NCI-H1436 (cell line): ENCODE measurements around the gene ADCY7.
A peak's percentile ranks its signal among the peaks of the same experiment; 100 is the strongest.
"Not testable (repeated sequence)": the region's sequence is repeated elsewhere in the genome, so short reads cannot be mapped to it uniquely, and the experiment has no call there.

Experiments
- DNase-seq: peaks from one replicate; lab custom pipeline; 2025; lab: John Stamatoyannopoulos, UW

Gene ADCY7

DNA sequence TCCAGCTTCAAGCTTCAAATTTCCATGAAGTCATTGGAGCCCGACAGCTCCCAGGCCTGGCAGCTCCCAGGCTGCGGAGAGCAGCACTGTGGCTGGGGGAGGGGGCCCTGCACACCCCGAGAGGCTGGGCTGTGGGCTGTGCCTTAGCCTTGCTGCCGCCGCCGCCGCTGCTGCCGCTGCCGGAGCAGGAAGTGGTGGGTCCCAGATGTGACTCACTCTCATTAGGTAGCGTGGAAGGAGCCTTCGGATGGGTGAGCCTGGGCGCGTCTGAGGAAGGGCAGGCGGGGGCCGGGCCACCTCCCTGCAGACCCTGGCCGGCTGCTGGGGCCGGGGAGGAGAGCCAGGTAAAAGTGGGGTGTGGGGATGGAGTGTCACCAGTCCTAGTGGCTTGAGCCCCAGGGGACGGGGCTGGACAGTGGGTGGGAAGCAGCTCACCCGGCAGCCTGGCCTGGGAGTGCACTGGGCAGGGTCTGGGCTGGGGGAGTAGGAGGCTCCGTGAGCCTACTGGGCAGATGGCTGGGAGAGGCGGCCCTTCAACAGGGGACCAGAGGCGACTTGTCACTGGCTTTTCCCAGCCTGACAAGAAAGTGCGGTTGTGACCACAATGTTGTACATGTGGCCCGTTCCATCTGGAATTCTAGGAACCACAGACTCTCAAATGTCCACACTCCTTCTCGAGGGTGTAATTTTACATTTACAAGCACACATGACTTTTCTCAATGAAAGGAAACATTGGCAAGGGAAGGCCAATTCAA lies at the start of gene ADCY7:
Gene ADCY7 (plus strand): TSS at position 215 of the 755 bp plus-strand sequence. CDS start 21,629 bp downstream, outside the sequence.
- DNase-seq, result no peak

- no peak for DNase-seq
Measured at GRCh38 chr16:50219402-50219975, 46.9 kb upstream of the ADCY7 start.

GRCh38 chr16:50224286-50224685 lies 42.1 kb upstream of the ADCY7 start:
- no peak for DNase-seq

GRCh38 chr16:50227120-50227519 lies 39.2 kb upstream of the ADCY7 start:
- DNase-seq, result no peak

- no peak for DNase-seq
Measured at GRCh38 chr16:50227665-50228064, 38.7 kb upstream of the ADCY7 start.

- no peak for DNase-seq
Measured at GRCh38 chr16:50228364-50228868, 37.9 kb upstream of the ADCY7 start.

DNA sequence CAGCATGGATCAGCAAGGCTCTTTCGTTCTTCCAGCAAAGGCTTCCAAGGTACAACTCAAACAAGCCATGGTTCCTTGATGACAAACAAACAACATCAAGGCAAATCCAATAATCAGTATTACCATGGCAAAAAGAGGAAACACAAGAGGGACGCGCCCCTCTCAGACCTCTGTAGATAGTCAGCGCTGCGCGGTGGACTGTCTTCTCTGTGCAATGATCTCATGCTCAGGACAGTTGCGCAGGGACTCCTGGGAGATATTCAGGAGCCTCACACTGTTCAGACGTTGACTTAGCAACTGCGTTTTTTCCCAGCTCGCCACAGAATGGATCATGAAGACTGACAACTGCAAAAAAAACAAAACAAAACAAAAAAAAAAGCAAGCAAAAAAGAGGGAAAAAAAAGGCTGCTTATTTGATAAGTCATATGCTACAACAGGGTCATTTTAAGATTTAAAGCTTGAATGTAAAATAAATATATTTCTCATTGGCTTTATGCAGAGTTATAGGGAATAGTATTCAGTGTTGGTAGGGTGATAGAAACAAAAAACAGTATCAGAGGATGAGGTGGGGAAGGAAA lies 37.1 kb upstream of the ADCY7 start:
- no peak for DNase-seq

DNA sequence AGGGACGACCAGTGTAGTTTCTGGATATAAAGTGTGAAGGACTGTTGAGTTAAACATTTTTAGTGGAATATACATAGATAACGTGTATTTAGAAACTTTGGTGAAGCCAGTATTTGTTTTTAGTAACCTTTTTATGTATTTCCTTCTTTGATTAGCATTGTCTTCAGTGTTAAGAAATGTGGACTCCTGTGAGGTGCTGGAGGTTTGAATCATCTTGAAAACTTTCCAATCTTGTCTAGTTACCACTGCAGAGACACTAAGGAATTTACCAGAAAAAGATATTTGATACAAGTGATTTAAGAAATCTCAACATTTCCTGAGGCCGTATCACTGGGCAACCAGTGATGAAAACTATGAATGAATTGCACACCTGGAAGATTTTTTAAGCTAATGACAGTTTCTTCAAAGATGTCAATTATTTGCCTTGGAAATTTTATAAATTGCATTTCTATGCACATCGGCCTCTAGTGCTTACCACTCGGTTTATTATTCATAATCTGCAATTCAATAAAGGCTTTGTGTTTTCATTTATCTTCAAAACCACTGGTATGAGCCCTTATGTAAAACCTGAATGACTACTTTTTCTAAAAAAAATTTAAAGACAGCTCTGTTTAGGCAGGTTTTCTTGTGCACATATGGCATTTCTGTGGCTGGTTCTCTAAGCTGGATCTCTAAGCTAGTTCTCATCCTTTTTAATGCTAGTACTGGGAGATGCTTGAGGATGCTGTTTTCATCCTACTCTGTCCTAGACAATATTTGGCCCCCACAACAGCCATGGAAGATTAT lies 31.4 kb upstream of the ADCY7 start:
- no peak for DNase-seq

GRCh38 chr16:50235581-50235980 lies 30.8 kb upstream of the ADCY7 start:
- DNase-seq, result no peak

- no peak for DNase-seq
Measured at GRCh38 chr16:50238314-50238713, 28.0 kb upstream of the ADCY7 start.

GRCh38 chr16:50238868-50239301 lies 27.5 kb upstream of the ADCY7 start:
- DNase-seq, result peak; percentile 55

GRCh38 chr16:50243024-50243423 lies 23.3 kb upstream of the ADCY7 start:
- not testable (repeated sequence) for DNase-seq

- DNase-seq, result no peak
Measured at GRCh38 chr16:50244140-50244503, 22.2 kb upstream of the ADCY7 start.

DNA sequence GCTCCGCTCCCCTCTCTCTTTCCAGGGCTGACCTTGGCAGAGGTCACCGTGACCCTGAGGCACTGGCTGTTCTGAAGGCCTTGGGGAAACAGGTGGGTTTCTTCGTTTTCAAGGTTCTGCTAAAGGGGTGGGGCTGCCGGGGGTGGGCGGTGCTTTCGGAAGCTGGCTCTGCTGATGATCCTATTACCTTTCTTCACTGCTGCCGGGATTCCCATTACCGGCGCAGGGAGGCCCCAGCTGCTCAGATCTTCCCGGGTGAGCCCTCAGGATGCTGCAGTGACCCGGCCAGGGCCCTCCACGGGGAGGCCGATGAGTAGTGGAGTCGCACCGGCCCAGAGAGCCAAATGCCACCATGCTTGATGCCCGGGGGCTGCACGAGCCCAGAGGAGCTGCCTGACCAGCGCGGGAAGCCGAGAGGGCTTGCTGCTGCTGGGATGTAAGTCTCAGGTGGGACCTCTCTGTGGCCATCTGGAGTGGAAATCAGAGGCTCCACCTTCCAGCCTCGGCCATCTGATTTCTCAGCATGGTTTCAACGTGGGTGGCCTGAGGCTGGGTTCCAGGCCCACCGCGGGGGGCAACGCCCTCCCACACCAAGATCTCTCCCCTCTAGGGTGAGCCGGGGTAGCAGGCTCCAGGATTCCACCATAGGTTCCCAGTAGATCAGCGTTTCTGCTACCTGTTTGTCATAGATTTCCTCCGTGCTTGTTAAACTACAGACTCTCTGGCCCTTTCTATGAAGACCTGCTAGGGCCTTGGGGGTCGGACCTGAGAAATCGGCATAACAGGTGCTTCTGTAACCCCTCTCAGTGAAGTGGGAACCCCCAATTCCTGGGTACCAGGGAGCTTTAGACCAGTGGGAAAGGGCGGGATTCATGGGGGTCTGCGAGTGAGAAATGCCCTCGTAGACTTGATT lies 21.6 kb upstream of the ADCY7 start:
- no peak for DNase-seq

GRCh38 chr16:50245417-50246298 lies 20.7 kb upstream of the ADCY7 start:
- peak; percentile 49 for DNase-seq

- DNase-seq, result no peak
Measured at GRCh38 chr16:50246299-50247122, 19.8 kb upstream of the ADCY7 start.

DNA sequence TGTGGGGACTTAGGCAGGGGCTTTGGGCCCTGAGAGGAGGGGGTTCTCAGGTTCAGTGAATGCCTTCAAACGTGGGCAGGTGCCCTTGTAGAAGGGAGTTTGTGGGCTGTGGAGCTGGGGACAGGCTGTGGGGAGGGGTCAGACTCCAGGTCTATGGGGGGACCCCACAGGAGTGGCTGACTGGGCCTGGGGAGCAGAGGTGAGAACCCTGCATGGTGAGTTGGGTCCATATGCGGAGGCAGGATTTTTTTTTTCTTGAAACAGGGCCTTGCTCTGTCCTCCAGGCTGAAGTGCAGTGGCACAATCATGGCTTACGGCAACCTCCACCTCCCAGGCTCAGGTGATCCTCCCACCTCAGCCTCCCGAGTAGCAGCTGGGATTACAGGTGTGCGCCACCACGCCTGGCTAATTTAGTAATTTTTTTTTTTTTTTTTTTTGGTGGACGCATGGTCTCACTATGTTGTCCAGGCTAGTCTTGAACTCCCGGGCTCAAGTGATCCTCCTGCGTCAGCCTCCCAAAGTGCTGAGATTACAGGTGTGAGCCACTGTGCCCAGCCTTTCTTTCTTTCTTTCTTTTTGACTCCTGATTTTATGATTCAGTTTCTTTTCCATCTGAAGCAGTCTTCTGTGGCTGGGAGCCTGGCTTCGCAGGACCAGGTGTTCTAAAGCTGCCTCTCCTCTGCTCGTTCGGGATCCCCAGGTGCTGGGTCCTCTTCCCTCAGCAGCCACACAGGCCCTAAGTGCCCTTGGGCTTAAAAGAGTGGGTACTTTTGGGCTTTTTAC lies 19.0 kb upstream of the ADCY7 start:
- DNase-seq, result no peak

- no peak for DNase-seq
Measured at GRCh38 chr16:50247906-50248608, 18.3 kb upstream of the ADCY7 start.
